GM23248 (cell line): ENCODE data around the gene KRTAP5-1. TPM values are rescaled to one million over a fixed set of nuclear protein-coding genes. Genes with fewer than 3 reads are reported as not detected.

ENCODE experiments used
- DNase-seq: peaks from one replicate; pipeline ENCODE4 v3.0.0-alpha.2; 2015
- H2AFZ ChIP-seq: fragments of 200-600 bp; sonication (generic); 2 replicates; pipeline ENCODE4 v1.6.1; 2016; ENCODE audit warnings: antibody characterized with exemption
- H3F3A ChIP-seq: fragments of 200-600 bp; sonication (generic); 2 replicates; pipeline ENCODE4 v1.6.1; 2016; ENCODE audit warnings: mild to moderate bottlenecking, antibody characterized with exemption, mixed run types; ENCODE audit not compliant: insufficient read depth
- H3K27ac ChIP-seq: fragments of 200-600 bp; sonication (generic); 2 replicates; pipeline ENCODE4 v1.5.1; 2016; ENCODE audit warnings: mild to moderate bottlenecking
- H3K27me3 ChIP-seq: fragments of 200-600 bp; sonication (generic); replicated peaks from 2 replicates; pipeline ENCODE4 v1.6.1; 2016; ENCODE audit warnings: mild to moderate bottlenecking; ENCODE audit not compliant: insufficient read depth
- H3K36me3 ChIP-seq: fragments of 200-600 bp; sonication (generic); 2 replicates; pipeline ENCODE4 v1.6.1; 2016; ENCODE audit warnings: low read depth, mild to moderate bottlenecking
- H3K4me1 ChIP-seq: fragments of 200-600 bp; sonication (generic); 2 replicates; pipeline ENCODE4 v1.6.1; 2016; ENCODE audit warnings: mild to moderate bottlenecking; ENCODE audit not compliant: insufficient read depth
- H3K4me2 ChIP-seq: fragments of 200-600 bp; sonication (generic); one replicate; pipeline ENCODE4 v1.6.1; 2016; ENCODE audit warnings: mild to moderate bottlenecking; ENCODE audit not compliant: unreplicated experiment
- H3K4me3 ChIP-seq: fragments of 200-600 bp; sonication (generic); 2 replicates; pipeline ENCODE4 v1.5.1; 2016; ENCODE audit warnings: mild to moderate bottlenecking
- H3K79me2 ChIP-seq: fragments of 200-600 bp; sonication (generic); 2 replicates; pipeline ENCODE4 v1.6.1; 2016; ENCODE audit warnings: mild to moderate bottlenecking; ENCODE audit not compliant: insufficient read depth
- H3K9ac ChIP-seq: fragments of 200-600 bp; sonication (generic); 2 replicates; pipeline ENCODE4 v1.6.1; 2016; ENCODE audit warnings: mild to moderate bottlenecking
- H3K9me2 ChIP-seq: fragments of 200-600 bp; sonication (generic); 2 replicates; pipeline ENCODE4 v1.6.1; 2016; ENCODE audit warnings: mixed run types, mild to moderate bottlenecking, moderate library complexity; ENCODE audit not compliant: insufficient read depth
- H3K9me3 ChIP-seq: fragments of 200-600 bp; sonication (generic); one replicate; pipeline ENCODE4 v1.6.1; 2017; ENCODE audit warnings: low read depth
- H4K20me1 ChIP-seq: fragments of 200-600 bp; sonication (generic); 2 replicates; pipeline ENCODE4 v1.6.0; 2016; ENCODE audit not compliant: insufficient read depth
- EZH2 ChIP-seq: fragments of 200-600 bp; sonication (generic); IDR thresholded peaks from 2 replicates; pipeline ENCODE4 v1.6.1; 2018; ENCODE audit warnings: antibody characterized with exemption, mild to moderate bottlenecking; ENCODE audit not compliant: insufficient read depth, poor library complexity, severe bottlenecking
- EZH2phosphoT487 ChIP-seq: fragments of 200-600 bp; sonication (generic); IDR thresholded peaks from 2 replicates; pipeline ENCODE4 v1.6.1; 2018; ENCODE audit warnings: antibody characterized with exemption, moderate library complexity, mild to moderate bottlenecking, low read depth; ENCODE audit not compliant: insufficient read depth
- WGBS, 2 experiments: methylation state at CpG; one replicate each; pipeline ENCODE4 v1.1.6; 2015 to 2017; ENCODE audit warnings: low lambda C conversion rate in 2 of 2, low coverage in 1 of 2; ENCODE audit errors: missing lambda C conversion rate in 2 of 2; 5-methylcytosine and 5-hydroxymethylcytosine counted together
- in situ Hi-C: fragments of 300-500 bp; cut with MboI; formaldehyde crosslinking; loops from 2 replicates; pipeline ENCODE4 v1.15.0; 2020
- polyA plus RNA-seq: library from polyadenylated mRNA; unstranded; fragments of >200 nt; fragmentation: Nextera tagmentation; extraction: Ambion mirVana; gene quantifications from 2 replicates; pipeline ENCODE4 v1.2.1, GENCODE V29; 2016
- total RNA-seq: library from RNA; depleted of rRNA; stranded (reverse); fragments of >200 nt; shearing (Covaris generic); gene quantifications from 2 replicates; pipeline ENCODE4 v1.2.3, GENCODE V29; 2014

KRTAP5-1 gene
- total and polyA plus RNA-seq, 2 experiments from 2014 or later = not detected

DNA sequence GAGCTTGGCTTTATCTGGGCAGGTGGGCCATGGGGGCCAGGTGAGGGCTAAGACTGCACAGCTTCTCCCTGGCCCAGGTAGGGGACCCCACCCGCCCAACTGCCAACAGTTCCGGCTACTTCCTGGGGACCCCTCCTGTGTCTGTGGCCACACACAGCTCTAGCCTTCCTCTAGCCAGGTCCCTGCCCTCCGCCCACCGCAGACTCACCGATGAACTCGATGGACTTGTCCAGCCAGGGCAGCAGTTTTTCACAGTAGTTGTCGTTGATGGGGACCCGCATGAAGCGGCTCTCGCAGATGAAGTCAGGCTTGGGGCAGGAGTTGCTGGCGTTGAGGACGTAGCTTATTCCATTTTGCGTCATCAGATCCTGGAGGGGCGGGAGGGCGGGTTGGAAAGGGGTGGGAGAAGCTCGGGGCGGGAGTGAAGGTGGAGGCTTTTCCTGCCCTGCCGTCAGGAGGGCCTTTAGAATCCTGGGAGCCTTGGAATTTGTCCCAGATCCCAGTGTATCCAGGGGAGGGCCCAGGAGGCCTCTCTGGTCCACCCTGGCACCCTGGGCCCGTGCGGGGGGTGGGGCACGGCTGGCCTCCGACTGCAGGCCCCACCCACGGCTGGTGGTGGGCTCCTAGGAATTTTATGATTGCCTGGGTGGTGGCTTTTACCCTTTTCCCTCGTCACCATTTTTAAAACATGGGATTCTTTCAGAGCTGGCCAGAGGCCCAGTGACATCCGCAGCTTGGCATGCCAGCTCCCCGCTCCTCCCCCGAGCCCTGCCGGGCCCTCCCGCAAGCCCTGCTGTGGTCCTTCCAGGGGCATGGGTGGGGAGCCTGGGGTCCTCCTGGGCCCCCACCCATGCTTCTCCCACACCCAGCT is 26.9 kb downstream of the KRTAP5-1 start:
- H3K4me1 ChIP-seq = peaks cover 13% of the 10 kb centered on the region
- TF ChIP-seq EZH2phosphoT487 = no peak
- TF ChIP-seq EZH2 = no peak
- H3K4me3 ChIP-seq = no peak overlapping the region
- 47 to 52% methylated on average over 26 to 29 of the region's 29 CpGs for WGBS, 2 experiments
- no peaks in the 10 kb centered on the region for H3K9me3 ChIP-seq
- DNase-seq = peak; percentile 91
- no peaks in the 10 kb centered on the region for H3K79me2 ChIP-seq
- H4K20me1 ChIP-seq = no peaks in the 10 kb centered on the region
- no peaks in the 10 kb centered on the region for H3K27me3 ChIP-seq
- H3F3A ChIP-seq = no peaks in the 10 kb centered on the region
- 0 out of 2 replicates have a peak overlapping the region, but pooled peaks have one; percentile 9 for H2AFZ ChIP-seq
- no peak overlapping the region for H3K27ac ChIP-seq
- in situ Hi-C loops = no loop called here
- peak overlapping the region; percentile 20; the same call in 1 of the 2 replicates for H3K9ac ChIP-seq
- no peaks in the 10 kb centered on the region for H3K36me3 ChIP-seq
- peak overlapping the region; percentile 15 for H3K4me2 ChIP-seq
- no peaks in the 10 kb centered on the region for H3K9me2 ChIP-seq

DNA sequence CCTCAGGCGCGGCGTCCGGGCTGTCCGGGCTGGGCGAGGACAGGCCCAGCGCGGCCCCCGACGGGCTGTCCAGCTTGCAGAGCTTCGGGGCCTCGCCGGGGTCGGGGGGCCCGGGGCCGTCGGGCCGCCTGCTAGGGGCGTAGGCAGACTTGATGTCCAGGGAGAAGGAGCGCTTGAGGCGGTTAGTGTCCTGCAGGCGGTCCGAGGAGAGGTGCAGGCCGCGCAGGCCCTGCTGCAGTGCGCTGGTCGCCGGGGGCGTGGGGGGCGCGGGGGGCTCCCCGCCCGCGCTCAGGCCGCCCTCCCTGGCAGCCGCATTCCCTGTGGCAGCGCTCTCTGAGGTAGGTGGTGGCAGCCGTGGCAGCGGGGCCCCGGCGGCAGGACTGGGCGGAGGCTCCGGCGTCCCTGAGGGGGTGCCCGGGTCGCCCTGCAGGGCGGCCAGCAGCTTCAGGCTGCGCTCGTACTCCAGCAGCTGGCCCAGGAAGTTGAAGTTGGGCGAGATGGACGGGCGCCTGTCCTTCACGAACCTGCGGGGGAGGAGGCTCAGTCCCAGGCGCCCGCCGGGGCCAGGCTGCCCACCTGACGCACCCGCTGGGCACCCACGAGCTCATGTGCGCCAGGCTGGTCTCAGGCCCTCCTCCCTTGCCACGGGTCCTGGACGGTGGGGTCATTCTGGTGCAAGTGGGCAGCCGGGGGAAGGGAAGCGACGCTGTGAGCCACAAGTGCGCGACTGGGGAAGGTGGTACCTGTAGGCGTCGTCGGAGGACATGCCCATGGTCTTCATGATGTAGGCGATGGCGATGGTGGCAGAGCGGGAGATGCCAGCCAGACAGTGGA is 27.8 kb downstream of the KRTAP5-1 start:
- Histone ChIP-seq H3K4me3 (no peak overlapping the region), H2AFZ (no peak overlapping the region), H3K27me3 (0 out of 2 replicates have a peak, but pooled peaks cover 6% of the 10 kb centered on the region), H3K27ac (no peak overlapping the region), H3F3A (no peaks in the 10 kb centered on the region), H3K4me1 (peaks cover 13% of the 10 kb centered on the region), H3K79me2 (no peaks in the 10 kb centered on the region), H3K9ac (no peak overlapping the region), H4K20me1 (no peaks in the 10 kb centered on the region), H3K4me2 (no peak overlapping the region), H3K9me3 (no peaks in the 10 kb centered on the region), H3K9me2 (no peaks in the 10 kb centered on the region), H3K36me3 (no peaks in the 10 kb centered on the region)
- DNase-seq = no peak
- 94 to 95% methylated on average over 44 to 74 of the region's 74 CpGs for WGBS, 2 experiments
- in situ Hi-C loops = no loop called here
- no peak for TF ChIP-seq EZH2
- no peak for TF ChIP-seq EZH2phosphoT487

DNA sequence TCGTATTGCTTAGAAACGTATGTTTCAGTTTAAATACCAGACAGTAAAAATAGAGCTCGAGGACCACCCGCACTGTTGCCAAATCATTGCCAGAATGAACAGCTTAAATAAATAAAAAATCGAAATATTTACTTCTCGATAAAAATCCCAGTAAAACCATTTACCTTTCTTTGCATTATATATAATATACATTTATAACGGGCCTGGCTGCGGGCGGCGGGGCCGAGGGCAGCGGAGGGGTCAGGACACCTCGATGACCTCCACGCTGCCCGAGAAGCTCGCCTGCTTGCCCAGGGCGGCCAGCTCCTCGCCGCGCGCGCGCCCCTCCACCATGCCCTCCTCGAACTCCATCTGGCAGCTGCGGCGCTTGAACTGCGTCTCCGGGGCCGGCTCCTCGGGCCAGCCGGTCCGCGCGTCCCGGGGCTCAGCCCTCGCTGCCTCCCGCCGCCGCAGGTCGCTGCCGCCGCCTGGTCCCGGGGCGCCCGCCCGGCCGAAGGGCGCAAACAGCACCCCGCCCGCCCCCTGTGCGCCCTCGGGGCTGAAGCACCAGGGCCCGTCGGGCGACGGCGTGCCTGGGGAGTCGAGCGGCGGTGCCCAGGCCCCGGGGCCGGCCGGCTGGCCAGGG is 28.7 kb downstream of the KRTAP5-1 start:
- no peak overlapping the region for H3K27ac ChIP-seq
- no peaks in the 10 kb centered on the region for H3K79me2 ChIP-seq
- DNase-seq = no peak
- H3K9me3 ChIP-seq = no peaks in the 10 kb centered on the region
- TF ChIP-seq EZH2 (no peak), EZH2phosphoT487 (no peak)
- H3K4me2 ChIP-seq = no peak overlapping the region
- H3K9me2 ChIP-seq = no peaks in the 10 kb centered on the region
- WGBS, 2 experiments = 79 to 89% methylated on average over 19 to 63 of the region's 63 CpGs
- H2AFZ ChIP-seq = no peak overlapping the region
- 0 out of 2 replicates have a peak, but pooled peaks cover 6% of the 10 kb centered on the region for H3K27me3 ChIP-seq
- no peaks in the 10 kb centered on the region for H4K20me1 ChIP-seq
- H3K4me3 ChIP-seq = no peak overlapping the region
- H3F3A ChIP-seq = no peaks in the 10 kb centered on the region
- H3K9ac ChIP-seq = no peak overlapping the region
- in situ Hi-C loops = no loop called here
- peaks cover 13% of the 10 kb centered on the region for H3K4me1 ChIP-seq
- no peaks in the 10 kb centered on the region for H3K36me3 ChIP-seq

DNA sequence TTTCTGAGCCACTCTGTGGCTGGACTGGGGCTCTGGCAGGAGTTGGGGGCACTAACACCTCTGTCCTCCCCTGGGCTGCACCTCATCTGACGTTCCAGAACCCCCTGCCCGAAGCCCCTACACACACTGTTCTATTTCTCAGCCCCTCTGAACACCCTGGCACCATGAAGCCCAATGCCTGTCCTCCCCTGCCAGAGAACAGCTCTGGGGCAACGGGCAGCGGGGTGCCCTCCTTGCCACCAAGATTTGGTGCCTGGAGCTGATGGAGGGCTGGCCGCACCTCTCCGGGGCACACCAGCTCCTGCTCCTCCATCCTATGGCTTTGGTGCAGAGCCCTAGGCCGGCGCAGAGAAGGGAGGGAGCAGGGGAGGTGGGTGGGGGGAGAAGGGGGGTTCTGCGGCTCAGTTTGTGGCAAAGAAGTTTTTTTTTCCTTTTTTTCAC is 29.4 kb downstream of the KRTAP5-1 start:
- H3K27me3 ChIP-seq = 0 out of 2 replicates have a peak, but pooled peaks cover 6% of the 10 kb centered on the region
- no peaks in the 10 kb centered on the region for H3K36me3 ChIP-seq
- H3K9me2 ChIP-seq = no peaks in the 10 kb centered on the region
- H2AFZ ChIP-seq = no peak overlapping the region
- H4K20me1 ChIP-seq = no peaks in the 10 kb centered on the region
- peaks cover 13% of the 10 kb centered on the region for H3K4me1 ChIP-seq
- H3K9ac ChIP-seq = no peak overlapping the region
- no peaks in the 10 kb centered on the region for H3K79me2 ChIP-seq
- H3K4me3 ChIP-seq = no peak overlapping the region
- 83 to 89% methylated on average over 8 to 9 of the region's 9 CpGs for WGBS, 2 experiments
- H3K9me3 ChIP-seq = no peaks in the 10 kb centered on the region
- no peak for TF ChIP-seq EZH2phosphoT487
- no peak for TF ChIP-seq EZH2
- in situ Hi-C loops = no loop called here
- H3F3A ChIP-seq = no peaks in the 10 kb centered on the region
- H3K27ac ChIP-seq = no peak overlapping the region
- H3K4me2 ChIP-seq = no peak overlapping the region
- DNase-seq = no peak
